HG03095 (cell line): ENCODE results near the gene EFNA5.

ENCODE experiments used
- ATAC-seq: cut with Tn5 transposase; IDR thresholded peaks from one replicate; pipeline ENCODE4 v1.9.1; 2021; ENCODE audit warnings: moderate library complexity; ENCODE audit not compliant: unreplicated experiment

EFNA5 gene

GRCh38 chr5:107403228-107403953 is 267.3 kb downstream of the EFNA5 start:
- no peak for ATAC-seq

GRCh38 chr5:107402434-107403227 is 268.1 kb downstream of the EFNA5 start:
- ATAC-seq = no peak

- no peak for ATAC-seq
These were observed 269.1 kb downstream of the EFNA5 start for GRCh38 chr5:107401470-107402122.

GRCh38 chr5:107400328-107400727 is 270.4 kb downstream of the EFNA5 start:
- ATAC-seq = no peak

GRCh38 chr5:107398703-107399102 is 272.0 kb downstream of the EFNA5 start:
- ATAC-seq = no peak

GRCh38 chr5:107396351-107396690 is 274.4 kb downstream of the EFNA5 start:
- peak; percentile 43 for ATAC-seq

- peak; percentile 79 for ATAC-seq
These were observed 274.9 kb downstream of the EFNA5 start for GRCh38 chr5:107395632-107396350.

GRCh38 chr5:107393851-107394250 is 276.9 kb downstream of the EFNA5 start:
- ATAC-seq = no peak

GRCh38 chr5:107391787-107392186 is 278.9 kb downstream of the EFNA5 start:
- ATAC-seq = no peak

GRCh38 chr5:107389775-107390148 is 281.0 kb downstream of the EFNA5 start:
- no peak for ATAC-seq

GRCh38 chr5:107389130-107389774 is 281.5 kb downstream of the EFNA5 start:
- ATAC-seq = peak; percentile 89

- ATAC-seq = peak; percentile 46
These were observed 282.4 kb downstream of the EFNA5 start for GRCh38 chr5:107388141-107388861.

GRCh38 chr5:107387526-107388140 is 283.1 kb downstream of the EFNA5 start:
- no peak for ATAC-seq

GRCh38 chr5:107385708-107386107 is 285.0 kb downstream of the EFNA5 start:
- ATAC-seq = no peak

GRCh38 chr5:107384256-107384655 is 286.5 kb downstream of the EFNA5 start:
- no peak for ATAC-seq

- no peak for ATAC-seq
These were observed 287.3 kb downstream of the EFNA5 start for GRCh38 chr5:107383414-107383813.

GRCh38 chr5:107381189-107381856 is 289.4 kb downstream of the EFNA5 start:
- ATAC-seq = no peak

- no peak for ATAC-seq
These were observed 290.1 kb downstream of the EFNA5 start for GRCh38 chr5:107380654-107381053.

GRCh38 chr5:107378218-107378899 is 292.4 kb downstream of the EFNA5 start:
- no peak for ATAC-seq
